ENCODE data around the gene ARFGEF2. TPM values are rescaled to one million over a fixed set of nuclear protein-coding genes. Genes with fewer than 3 reads are reported as not detected.
A peak's percentile ranks its signal among the peaks of the same experiment; 100 is the strongest.

Gene ARFGEF2
- total and polyA plus RNA-seq, 2 of the 4 experiments (the other 2 are of a cell fraction) = 10.3 to 39.1 TPM

DNA sequence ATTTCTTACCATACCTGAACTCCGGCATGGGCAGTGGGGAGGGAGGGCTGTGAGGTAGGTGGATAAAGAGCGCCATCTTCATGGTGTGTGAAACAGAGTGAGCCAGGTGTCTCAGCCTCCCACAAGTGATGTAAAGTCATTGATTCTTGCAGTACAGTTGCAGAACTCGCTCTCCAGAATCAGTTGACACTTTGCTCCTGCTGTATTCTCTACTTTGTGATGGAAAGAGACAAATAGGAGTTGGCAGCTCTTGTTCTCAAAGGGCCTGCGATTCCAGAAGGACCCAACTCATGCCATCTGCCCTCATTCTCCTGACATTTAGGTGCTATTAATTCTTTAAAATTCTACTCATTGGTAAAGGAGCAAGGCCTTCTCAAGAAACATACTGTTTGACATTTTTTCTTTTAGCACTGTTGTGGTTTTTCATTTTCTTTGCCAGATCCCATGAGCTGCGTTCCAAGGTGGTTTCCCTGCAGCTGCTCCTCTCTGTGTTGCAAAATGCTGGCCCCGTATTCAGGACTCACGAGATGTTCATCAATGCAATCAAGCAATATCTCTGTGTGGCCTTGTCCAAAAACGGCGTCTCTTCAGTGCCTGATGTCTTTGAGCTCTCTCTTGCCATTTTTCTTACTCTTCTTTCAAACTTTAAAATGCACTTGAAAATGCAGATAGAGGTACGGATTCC, 49.3 kb downstream of the ARFGEF2 start:
- Histone ChIP-seq H3K56ac (ENCODE audit: extremely low read depth, insufficient read depth, low read length) (no peak overlapping the region), H2AK9ac (replicated peaks; ENCODE audit: low read depth, low read length, poor library complexity) (no peak overlapping the region), H4K5ac (ENCODE audit: low read depth, low read length) (no peak overlapping the region), H3K27me3 (ENCODE audit: control insufficient read depth, insufficient read depth, low read length) (no peaks in the 10 kb centered on the region), H4K20me1 (ENCODE audit: insufficient read depth, low read length) (0 out of 2 replicates have a peak, but pooled peaks cover under 1% of the 10 kb centered on the region), H3K4me2 (ENCODE audit: low read depth, low read length) (no peak overlapping the region), H3K23ac (ENCODE audit: low read depth, low read length) (no peak overlapping the region), H3K36me3 (ENCODE audit: control insufficient read depth, insufficient read depth, low read length) (peaks cover 36% of the 10 kb centered on the region), H2BK20ac (ENCODE audit: low read depth, low read length) (no peak overlapping the region), H3K9ac (ENCODE audit: low read depth, low read length) (no peak overlapping the region), H3K27ac (ENCODE audit: insufficient read depth, low read length) (no peak overlapping the region), H3K4me1 (ENCODE audit: control insufficient read depth, insufficient read depth, low read length) (peaks cover 4% of the 10 kb centered on the region), H3K14ac (replicated peaks; ENCODE audit: low read depth, low read length) (no peak overlapping the region), H2BK5ac (ENCODE audit: low read depth, low read length, poor library complexity, severe bottlenecking) (no peak overlapping the region), H3K18ac (ENCODE audit: low read depth, low read length) (no peak overlapping the region), H2AFZ (replicated peaks; ENCODE audit: low read length, poor library complexity) (no peak overlapping the region), H3K79me1 (ENCODE audit: low read depth in 1 of 2, low read length in 2 of 2) (peaks cover 7 to 23% of the 10 kb centered on the region in 2 experiments; a peak in 3 of 4 replicates), H4K8ac (ENCODE audit: low read depth in 2 of 2, low read length in 2 of 2) (no peak overlapping the region), H2AK5ac (ENCODE audit: low read depth, low read length) (no peak overlapping the region), H3K9me1 (ENCODE audit: insufficient read depth, low read length) (peaks cover 7% of the 10 kb centered on the region), H3K4me3 (ENCODE audit: insufficient read depth, low read depth, low read length) (no peak overlapping the region), H4K91ac (ENCODE audit: insufficient read depth, low read depth, low read length) (no peak overlapping the region), H3K9me3 (ENCODE audit: control insufficient read depth, insufficient read depth, low read length) (no peaks in the 10 kb centered on the region), H2BK120ac (ENCODE audit: low read depth, low read length) (no peak overlapping the region), H2BK15ac (ENCODE audit: low read depth, low read length) (no peak overlapping the region), H3K4ac (ENCODE audit: low read depth, low read length) (no peak overlapping the region)
- 100% methylated on average over 1 of the region's 10 CpGs; no CpG with 5 or more reads in 1 of the 2 experiments for WGBS, 2 experiments (ENCODE audit: extremely low coverage in 2 of 2, insufficient read length in 1 of 2)
- ChIA-PET CTCF (no interaction called here), POLR2A (ENCODE audit: unreplicated experiment) (no interaction called here)
- DNase-seq (no peak), ATAC-seq (ENCODE audit: low read depth) (no peak)
- dilution Hi-C loops (cut with HindIII; ENCODE audit: low sequenced_read_pairs, unreplicated experiment) = no loop called here
- in situ Hi-C loops (cut with MboI; ENCODE audit: low sequenced_read_pairs) = no loop called here
- intact Hi-C loops (cut with micrococcal nuclease) = no loop called here
- TF ChIP-seq CHD1 (IDR thresholded peaks at IDR 0.05; ENCODE audit: low read depth, low read length) = no peak
- TF ChIP-seq RCOR1 (IDR thresholded peaks at IDR 0.05; ENCODE audit: insufficient replicate concordance, low read length) = no peak
- BruUV-seq (replicated peaks) = TSS peak; percentile 10

All from IMR-90 (cell line).